GM12801 (cell line): Measurements from ENCODE around the gene TMEM121.

Experiments
- TF ChIP-seq, protein P1 (sequence below): IDR thresholded peaks from one replicate; pipeline ENCODE4 v1.5.1; 2011; ENCODE audit warnings: control low read depth; ENCODE audit not compliant: insufficient read length; ENCODE audit errors: extremely low read depth

The TMEM121 gene

DNA sequence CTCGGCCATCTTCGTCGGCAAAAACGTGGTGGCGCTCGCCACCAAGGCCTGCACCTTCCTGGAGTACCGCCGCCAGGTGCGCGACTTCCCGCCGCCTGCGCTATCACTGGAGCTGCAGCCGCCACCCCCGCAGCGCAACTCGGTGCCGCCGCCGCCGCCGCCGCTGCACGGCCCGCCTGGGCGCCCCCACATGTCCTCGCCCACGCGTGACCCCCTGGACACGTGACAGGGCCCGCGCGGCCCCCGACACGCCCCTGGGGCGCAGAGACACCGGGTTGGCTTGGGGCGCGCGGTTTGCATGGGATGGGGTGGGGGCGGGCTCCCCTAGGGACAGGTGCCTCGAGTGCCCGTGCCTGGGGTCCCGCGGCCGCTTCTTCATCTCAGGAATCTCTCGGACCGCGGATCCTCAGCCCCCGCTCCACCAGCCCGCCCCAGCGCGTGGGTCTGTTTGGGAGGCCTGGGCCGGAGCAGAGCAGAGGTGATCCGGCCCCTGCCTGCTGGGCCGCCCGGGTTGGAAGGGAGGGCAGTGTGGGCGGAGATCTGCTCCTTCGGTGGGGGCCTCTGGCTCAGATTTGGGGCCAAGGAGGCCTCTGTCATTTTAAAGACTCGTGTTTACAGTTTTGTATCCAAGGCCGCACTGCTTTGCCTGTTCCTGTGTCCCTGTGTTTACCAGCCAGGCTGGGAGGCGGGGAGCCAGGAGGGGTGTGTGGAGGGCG, 3.3 kb downstream of the TMEM121 start:
- TF ChIP-seq, protein P1, sequence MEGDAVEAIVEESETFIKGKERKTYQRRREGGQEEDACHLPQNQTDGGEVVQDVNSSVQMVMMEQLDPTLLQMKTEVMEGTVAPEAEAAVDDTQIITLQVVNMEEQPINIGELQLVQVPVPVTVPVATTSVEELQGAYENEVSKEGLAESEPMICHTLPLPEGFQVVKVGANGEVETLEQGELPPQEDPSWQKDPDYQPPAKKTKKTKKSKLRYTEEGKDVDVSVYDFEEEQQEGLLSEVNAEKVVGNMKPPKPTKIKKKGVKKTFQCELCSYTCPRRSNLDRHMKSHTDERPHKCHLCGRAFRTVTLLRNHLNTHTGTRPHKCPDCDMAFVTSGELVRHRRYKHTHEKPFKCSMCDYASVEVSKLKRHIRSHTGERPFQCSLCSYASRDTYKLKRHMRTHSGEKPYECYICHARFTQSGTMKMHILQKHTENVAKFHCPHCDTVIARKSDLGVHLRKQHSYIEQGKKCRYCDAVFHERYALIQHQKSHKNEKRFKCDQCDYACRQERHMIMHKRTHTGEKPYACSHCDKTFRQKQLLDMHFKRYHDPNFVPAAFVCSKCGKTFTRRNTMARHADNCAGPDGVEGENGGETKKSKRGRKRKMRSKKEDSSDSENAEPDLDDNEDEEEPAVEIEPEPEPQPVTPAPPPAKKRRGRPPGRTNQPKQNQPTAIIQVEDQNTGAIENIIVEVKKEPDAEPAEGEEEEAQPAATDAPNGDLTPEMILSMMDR = no peak

DNA sequence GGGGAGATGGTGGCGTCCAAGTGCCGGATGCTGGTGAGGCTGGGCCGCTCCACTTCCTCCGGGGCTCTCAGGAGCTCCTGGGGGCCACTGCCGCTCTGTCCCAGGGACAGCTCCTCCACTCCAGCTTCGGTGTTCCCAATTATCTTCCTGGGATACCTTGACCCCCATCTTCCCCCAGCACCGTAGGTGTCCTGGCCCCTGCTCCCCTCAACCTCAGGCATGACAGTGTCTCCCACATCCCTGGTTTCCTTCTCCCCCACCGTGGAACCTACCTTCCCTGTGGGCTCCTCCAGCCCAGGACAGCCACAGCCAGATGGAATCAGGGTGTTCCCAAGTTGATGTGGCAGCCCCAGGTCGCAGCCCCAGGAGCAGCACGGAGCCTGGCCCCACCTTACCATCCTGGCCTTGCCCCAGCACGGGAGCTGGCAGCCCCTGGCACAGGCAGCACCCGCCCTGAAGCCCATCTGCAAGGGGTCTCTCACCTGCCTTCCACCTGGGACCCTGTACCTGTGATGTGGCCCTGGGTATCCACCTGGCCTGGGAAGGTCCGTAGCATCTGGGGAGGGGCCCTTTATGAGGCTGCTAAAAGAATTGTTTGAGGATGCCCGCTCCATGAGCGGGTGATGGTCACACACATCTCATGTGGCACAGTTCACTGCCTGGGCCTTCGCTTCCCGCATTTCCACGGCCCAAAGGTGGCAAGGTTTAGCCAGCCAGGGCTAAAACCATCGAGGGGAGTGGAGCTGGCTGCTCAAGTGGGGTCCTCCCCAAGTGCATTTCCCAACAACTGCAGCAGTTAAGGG, 4.1 kb downstream of the TMEM121 start:
- TF ChIP-seq, protein P1 = no peak

DNA sequence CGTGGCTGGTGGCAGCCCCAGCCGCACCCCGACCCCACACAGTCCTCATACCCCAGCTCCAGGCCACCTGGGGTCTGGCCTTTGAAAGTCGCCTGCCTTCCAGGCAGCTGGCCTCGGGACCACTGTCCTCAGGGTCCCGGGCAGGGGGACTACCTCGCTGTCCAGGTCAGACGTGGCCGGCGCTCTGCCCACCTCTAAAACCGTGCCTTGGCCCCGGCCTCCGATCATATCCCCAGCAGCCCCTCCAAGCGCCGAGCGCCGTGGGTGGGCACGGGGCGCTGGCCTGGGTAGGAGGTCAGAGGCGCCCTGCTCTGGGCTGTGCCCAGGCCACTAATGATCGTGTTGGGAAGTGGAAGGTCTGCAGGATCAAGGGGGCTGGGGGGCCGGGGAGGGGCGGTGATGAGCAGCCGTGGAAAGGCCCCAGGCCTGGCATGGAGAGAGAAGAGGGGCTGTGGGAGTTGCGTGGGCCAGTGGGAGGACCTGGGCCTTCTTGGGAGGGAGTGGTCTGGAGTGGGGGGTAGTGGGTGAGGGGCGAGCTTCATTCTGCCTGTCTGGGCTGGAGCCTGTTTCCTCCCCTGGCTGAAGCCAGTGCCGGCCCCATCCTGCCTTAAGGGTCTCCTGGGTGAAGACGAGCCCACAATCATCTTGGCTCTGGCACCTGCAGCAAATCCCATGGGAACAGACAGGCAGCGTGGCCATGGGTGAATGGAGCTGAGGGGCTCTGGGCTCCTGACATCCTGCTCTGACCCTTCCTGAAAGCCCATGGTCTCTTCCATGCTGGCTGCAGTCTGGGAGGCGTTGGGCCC, 4.9 kb downstream of the TMEM121 start:
- TF ChIP-seq, protein P1 = no peak

DNA sequence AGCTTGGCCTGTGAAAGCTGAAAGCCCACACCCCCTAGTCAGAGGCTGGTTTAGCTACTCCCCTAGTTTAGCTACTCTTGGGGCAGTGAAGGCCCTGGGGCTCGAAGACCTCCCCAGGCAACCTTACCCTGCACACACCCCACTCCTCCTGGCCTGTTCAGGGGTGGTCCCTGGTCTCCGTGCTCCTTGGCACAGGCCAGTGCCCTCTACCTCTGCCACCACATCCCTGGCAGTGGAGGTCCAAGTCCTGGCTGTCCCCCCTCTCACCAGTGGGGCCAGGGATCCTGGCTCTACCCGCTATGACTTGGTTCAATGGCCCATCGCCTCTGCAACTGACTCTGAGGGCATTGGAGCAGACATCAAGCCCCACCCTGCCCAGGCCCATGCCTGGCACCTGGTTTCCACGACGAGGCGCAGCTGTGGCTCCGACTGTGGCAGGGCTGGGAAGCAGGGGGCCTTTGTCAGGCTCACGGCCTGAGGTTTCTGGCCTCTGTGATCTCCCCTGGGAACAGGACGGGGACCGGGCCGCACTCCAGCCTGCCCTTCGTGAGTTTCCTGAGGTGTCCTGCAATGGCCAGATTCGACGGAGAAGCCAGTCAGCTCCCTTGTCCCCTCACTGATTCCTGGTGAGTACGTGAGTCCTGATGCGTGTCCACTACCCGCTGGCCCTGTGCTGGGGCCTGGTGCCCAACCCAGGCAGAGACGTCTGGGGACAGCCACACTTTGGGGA, 5.7 kb downstream of the TMEM121 start:
- TF ChIP-seq, protein P1 = no peak

DNA sequence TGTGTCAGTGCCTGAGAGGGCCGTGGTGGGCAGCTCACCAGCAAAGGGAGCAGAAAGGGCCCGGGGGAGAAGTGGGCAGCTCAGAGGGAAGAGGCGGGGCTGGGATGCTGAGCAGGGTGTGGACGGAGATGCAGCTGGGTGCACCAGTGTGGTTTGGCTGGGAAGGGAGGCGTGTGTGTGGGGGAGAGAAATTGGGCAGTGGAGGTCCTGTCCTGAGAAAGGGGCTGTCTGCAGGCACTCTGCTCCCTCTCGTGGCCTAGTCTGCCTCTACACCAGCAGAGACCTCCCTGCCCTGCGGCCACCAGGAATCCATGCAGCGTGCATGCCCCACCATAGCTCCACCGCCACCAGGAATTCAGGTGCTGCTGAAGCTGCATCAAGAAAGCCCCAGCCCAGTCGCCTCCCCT, 6.4 kb downstream of the TMEM121 start:
- TF ChIP-seq, protein P1 = no peak

DNA sequence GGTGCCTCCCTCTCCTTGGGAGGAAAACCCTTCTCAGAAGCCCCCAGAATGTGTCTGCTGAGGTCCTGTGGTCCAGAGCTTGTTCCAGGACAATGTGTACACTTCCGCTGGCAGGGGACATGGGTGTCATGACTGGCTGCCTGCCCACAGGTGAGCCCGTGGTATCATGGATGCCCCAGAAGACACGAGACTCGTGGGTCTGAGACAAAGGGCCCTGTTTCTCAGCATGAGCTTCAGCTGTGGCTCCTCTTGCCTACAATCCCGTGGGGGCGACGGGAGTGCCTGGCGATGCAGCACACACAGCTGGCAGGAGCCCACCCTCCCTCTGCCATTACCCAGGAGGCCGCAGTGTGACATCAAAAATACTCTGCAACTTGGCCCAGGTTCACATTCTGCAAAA, 7.0 kb downstream of the TMEM121 start:
- TF ChIP-seq, protein P1 = no peak
